SK-N-SH treated with all-trans-retinoic acid at 6 μM for 48 hours (cell line): ENCODE data around the gene MSH5.
A peak's percentile ranks its signal among the peaks of the same experiment; 100 is the strongest.
"Not testable (repeated sequence)": the region's sequence is repeated elsewhere in the genome, so short reads cannot be mapped to it uniquely, and the experiment has no call there.

ENCODE experiments used
- ATAC-seq: fragments of 200-7000 bp; cut with Tn5 transposase; 3 replicates; pipeline ENCODE4 v1.9.1; 2020; ENCODE audit warnings: mild to moderate bottlenecking, moderate library complexity
- ARNTL ChIP-seq: fragments of 450-650 bp; formaldehyde crosslinking; IDR thresholded peaks from 2 replicates; pipeline ENCODE4 v1.5.0; 2020; ENCODE audit warnings: low read depth, mild to moderate bottlenecking, moderate library complexity, borderline replicate concordance
- BACH2 ChIP-seq: fragments of 250-450 bp; sonication (Bioruptor Pico); IDR thresholded peaks from 2 replicates; pipeline ENCODE4 v1.9.0; 2021; ENCODE audit warnings: mild to moderate bottlenecking, borderline replicate concordance
- CSDC2 ChIP-seq: fragments of 250-450 bp; sonication (Bioruptor Pico); IDR thresholded peaks from 2 replicates; pipeline ENCODE4 v1.5.0; 2020; ENCODE audit warnings: mild to moderate bottlenecking, moderate library complexity
- ESRRG ChIP-seq: fragments of 250-450 bp; sonication (Bioruptor Pico); IDR thresholded peaks from 2 replicates; pipeline ENCODE4 v1.6.1; 2021; ENCODE audit warnings: mild to moderate bottlenecking
- GLIS3 ChIP-seq: fragments of 250-450 bp; sonication (Bioruptor Pico); IDR thresholded peaks from 2 replicates; pipeline ENCODE4 v1.5.0; 2020; ENCODE audit warnings: mild to moderate bottlenecking, moderate library complexity
- ISL1 ChIP-seq: fragments of 250-450 bp; sonication (Bioruptor Pico); IDR thresholded peaks from 2 replicates; pipeline ENCODE4 v2.1.2; 2022; ENCODE audit warnings: mild to moderate bottlenecking, moderate library complexity
- OSR1 ChIP-seq: fragments of 250-450 bp; sonication (Bioruptor Pico); IDR thresholded peaks from 2 replicates; pipeline ENCODE4 v1.8.0; 2022; ENCODE audit warnings: moderate library complexity, mild to moderate bottlenecking, inconsistent platforms
- RARB ChIP-seq: fragments of 250-450 bp; sonication (Bioruptor Pico); IDR thresholded peaks from 2 replicates; pipeline ENCODE4 v1.8.0; 2021; ENCODE audit warnings: mild to moderate bottlenecking, moderate library complexity
- SNAI2 ChIP-seq: fragments of 250-450 bp; sonication (Bioruptor Pico); IDR thresholded peaks from 2 replicates; pipeline ENCODE4 v1.5.0; 2020; ENCODE audit warnings: mild to moderate bottlenecking, moderate library complexity
- TCF4 ChIP-seq: fragments of 250-450 bp; sonication (Bioruptor Pico); IDR thresholded peaks from 2 replicates; pipeline ENCODE4 v1.8.0; 2021; ENCODE audit warnings: mild to moderate bottlenecking, moderate library complexity, borderline replicate concordance
- TOX ChIP-seq: fragments of 250-450 bp; sonication (Bioruptor Pico); IDR thresholded peaks from 2 replicates; pipeline ENCODE4 v1.8.0; 2021; ENCODE audit warnings: mild to moderate bottlenecking, moderate library complexity, borderline replicate concordance
- ZC3H10 ChIP-seq: fragments of 250-450 bp; sonication (Bioruptor Pico); IDR thresholded peaks from 2 replicates; pipeline ENCODE4 v1.5.1; 2021; ENCODE audit warnings: mild to moderate bottlenecking, moderate library complexity
- ZFP3 ChIP-seq: fragments of 250-450 bp; sonication (Bioruptor Pico); IDR thresholded peaks from 2 replicates; pipeline ENCODE4 v1.5.0; 2020; ENCODE audit warnings: mild to moderate bottlenecking, moderate library complexity
- ZFP30 ChIP-seq: fragments of 450-650 bp; formaldehyde crosslinking; IDR thresholded peaks from 2 replicates; pipeline ENCODE4 v1.5.0; 2022; ENCODE audit warnings: mild to moderate bottlenecking, moderate library complexity
- ZNF565 ChIP-seq: fragments of 450-650 bp; formaldehyde crosslinking; conservative IDR thresholded peaks from 2 replicates; pipeline ENCODE4 v1.5.0; 2020; ENCODE audit warnings: low read depth, mild to moderate bottlenecking, moderate library complexity
- ZNF70 ChIP-seq: fragments of 450-650 bp; formaldehyde crosslinking; IDR thresholded peaks from 2 replicates; pipeline ENCODE4 v1.5.0; 2020; ENCODE audit warnings: mild to moderate bottlenecking, moderate library complexity
- ZNF8 ChIP-seq: fragments of 450-650 bp; formaldehyde crosslinking; IDR thresholded peaks from 2 replicates; pipeline ENCODE4 v1.5.0; 2020; ENCODE audit warnings: mild to moderate bottlenecking, moderate library complexity
- TF ChIP-seq, protein P1 (sequence below): fragments of 250-450 bp; sonication (Bioruptor Pico); IDR thresholded peaks from 2 replicates; pipeline ENCODE4 v1.8.0; 2020; ENCODE audit warnings: mild to moderate bottlenecking, moderate library complexity, borderline replicate concordance
- TF ChIP-seq, protein P2 (sequence below): fragments of 250-450 bp; sonication (Bioruptor Pico); IDR thresholded peaks from 2 replicates; pipeline ENCODE4 v1.8.0; 2021; ENCODE audit warnings: low read depth, mild to moderate bottlenecking, moderate library complexity, borderline replicate concordance
- TF ChIP-seq, protein P3 (sequence below): fragments of 250-450 bp; sonication (Bioruptor Pico); IDR thresholded peaks from 2 replicates; pipeline ENCODE4 v1.5.1; 2020; ENCODE audit warnings: low read depth, mild to moderate bottlenecking, moderate library complexity
- TF ChIP-seq, protein P4 (sequence below): fragments of 250-450 bp; sonication (Bioruptor Pico); IDR thresholded peaks from 2 replicates; pipeline ENCODE4 v1.5.1; 2021; ENCODE audit warnings: mild to moderate bottlenecking, moderate library complexity

Gene MSH5

DNA sequence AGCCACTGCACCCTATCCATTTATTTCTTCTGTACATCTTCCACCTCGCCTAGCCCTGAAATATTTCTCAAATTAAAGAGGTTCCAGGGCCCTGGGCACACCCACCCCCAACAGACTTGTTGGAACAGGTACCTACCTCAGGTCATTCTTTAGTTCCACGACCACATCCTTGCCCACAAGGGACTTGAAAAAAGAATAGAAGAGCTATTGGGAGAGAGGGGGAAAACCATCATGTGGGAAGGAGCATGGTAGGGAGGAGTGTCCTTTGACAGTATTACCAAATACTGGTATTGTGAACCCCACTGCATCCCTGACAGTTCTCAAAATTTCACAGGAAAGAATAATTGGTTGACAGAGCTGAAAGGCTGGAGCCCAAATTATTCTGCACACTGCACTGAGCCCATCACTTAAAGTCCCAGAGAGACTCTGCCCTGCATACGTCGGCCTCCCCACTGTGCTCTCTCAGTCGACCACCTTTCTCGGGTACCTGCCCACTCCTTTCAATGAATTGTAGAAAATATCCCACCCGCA lies 66.2 kb downstream of the MSH5 start:
- peak; percentile 46 for ATAC-seq

DNA sequence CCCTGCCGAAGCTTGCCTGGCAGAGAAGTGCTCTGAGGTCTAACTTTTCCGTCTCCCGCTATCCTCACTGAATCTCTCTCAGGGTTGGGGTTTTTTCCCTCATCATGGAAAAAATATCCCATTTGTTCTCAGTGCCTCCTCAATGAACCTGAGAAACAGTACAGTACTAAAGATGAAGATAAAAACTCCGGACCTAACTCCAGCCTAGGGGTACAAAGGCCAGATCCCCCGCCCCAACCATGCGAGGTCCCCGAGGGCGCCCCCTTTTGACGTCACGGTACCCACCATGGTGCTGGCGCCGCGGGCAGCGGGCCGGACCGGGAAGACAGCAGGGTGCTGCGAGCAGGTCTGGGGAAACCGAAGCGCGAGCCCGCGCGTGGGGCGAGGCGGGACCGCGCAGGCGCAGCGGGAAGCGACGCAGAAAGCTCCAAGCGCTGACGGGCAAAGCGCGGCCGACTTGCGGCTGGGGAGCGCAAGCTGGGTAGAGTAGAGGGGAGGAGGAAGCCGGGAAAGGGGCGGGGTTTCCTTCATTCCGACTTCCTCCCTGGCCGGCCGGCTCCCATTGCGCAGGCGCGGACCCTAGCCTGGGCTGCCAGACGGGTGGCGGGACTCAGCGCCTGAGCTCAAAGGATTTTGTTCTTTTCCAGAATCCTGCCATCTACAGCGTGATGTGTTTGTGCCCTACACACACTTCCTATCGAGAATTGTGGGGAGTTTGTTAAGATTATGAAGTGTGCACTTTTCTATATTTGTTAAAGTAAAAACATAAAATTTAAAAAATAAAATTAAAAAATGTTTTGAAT lies 66.9 kb downstream of the MSH5 start, which contains the start of gene LSM2:
Gene LSM2 (minus strand): TSS at position 497 of the 803 bp plus-strand sequence. CDS start 209 bp downstream, at position 288.
- ATAC-seq = peak; percentile 99
- TF ChIP-seq ARNTL (CRISPR knock-in tag) (no peak), GLIS3 (no peak), TOX (no peak), RARB (CRISPR knock-in tag) (no peak), TCF4 (no peak), ZNF70 (CRISPR knock-in tag) (no peak), CSDC2 (no peak), SNAI2 (CRISPR knock-in tag) (no peak), ISL1 (CRISPR knock-in tag) (no peak), ZFP30 (CRISPR knock-in tag) (no peak), OSR1 (CRISPR knock-in tag) (no peak), ZNF565 (CRISPR knock-in tag) (no peak), ZNF8 (no peak), BACH2 (CRISPR knock-in tag) (no peak), ZC3H10 (no peak), ESRRG (CRISPR knock-in tag) (no peak)
- TF ChIP-seq, protein P1, sequence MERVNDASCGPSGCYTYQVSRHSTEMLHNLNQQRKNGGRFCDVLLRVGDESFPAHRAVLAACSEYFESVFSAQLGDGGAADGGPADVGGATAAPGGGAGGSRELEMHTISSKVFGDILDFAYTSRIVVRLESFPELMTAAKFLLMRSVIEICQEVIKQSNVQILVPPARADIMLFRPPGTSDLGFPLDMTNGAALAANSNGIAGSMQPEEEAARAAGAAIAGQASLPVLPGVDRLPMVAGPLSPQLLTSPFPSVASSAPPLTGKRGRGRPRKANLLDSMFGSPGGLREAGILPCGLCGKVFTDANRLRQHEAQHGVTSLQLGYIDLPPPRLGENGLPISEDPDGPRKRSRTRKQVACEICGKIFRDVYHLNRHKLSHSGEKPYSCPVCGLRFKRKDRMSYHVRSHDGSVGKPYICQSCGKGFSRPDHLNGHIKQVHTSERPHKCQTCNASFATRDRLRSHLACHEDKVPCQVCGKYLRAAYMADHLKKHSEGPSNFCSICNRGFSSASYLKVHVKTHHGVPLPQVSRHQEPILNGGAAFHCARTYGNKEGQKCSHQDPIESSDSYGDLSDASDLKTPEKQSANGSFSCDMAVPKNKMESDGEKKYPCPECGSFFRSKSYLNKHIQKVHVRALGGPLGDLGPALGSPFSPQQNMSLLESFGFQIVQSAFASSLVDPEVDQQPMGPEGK (CRISPR knock-in tag) = no peak
- TF ChIP-seq, protein P2, sequence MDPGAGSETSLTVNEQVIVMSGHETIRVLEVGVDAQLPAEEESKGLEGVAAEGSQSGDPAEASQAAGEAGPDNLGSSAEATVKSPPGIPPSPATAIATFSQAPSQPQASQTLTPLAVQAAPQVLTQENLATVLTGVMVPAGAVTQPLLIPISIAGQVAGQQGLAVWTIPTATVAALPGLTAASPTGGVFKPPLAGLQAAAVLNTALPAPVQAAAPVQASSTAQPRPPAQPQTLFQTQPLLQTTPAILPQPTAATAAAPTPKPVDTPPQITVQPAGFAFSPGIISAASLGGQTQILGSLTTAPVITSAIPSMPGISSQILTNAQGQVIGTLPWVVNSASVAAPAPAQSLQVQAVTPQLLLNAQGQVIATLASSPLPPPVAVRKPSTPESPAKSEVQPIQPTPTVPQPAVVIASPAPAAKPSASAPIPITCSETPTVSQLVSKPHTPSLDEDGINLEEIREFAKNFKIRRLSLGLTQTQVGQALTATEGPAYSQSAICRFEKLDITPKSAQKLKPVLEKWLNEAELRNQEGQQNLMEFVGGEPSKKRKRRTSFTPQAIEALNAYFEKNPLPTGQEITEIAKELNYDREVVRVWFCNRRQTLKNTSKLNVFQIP (CRISPR knock-in tag) = no peak
- TF ChIP-seq, protein P3, sequence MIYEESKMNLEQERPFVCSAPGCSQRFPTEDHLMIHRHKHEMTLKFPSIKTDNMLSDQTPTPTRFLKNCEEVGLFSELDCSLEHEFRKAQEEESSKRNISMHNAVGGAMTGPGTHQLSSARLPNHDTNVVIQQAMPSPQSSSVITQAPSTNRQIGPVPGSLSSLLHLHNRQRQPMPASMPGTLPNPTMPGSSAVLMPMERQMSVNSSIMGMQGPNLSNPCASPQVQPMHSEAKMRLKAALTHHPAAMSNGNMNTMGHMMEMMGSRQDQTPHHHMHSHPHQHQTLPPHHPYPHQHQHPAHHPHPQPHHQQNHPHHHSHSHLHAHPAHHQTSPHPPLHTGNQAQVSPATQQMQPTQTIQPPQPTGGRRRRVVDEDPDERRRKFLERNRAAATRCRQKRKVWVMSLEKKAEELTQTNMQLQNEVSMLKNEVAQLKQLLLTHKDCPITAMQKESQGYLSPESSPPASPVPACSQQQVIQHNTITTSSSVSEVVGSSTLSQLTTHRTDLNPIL (CRISPR knock-in tag) = no peak

More for the DNA sequence above, 66.2 kb downstream of the MSH5 start:
- TF ChIP-seq CSDC2 (no peak), ZFP3 (CRISPR knock-in tag) (no peak), ZNF70 (CRISPR knock-in tag) (no peak), ZNF565 (CRISPR knock-in tag) (no peak), ZFP30 (CRISPR knock-in tag) (no peak)
- TF ChIP-seq, protein P4, sequence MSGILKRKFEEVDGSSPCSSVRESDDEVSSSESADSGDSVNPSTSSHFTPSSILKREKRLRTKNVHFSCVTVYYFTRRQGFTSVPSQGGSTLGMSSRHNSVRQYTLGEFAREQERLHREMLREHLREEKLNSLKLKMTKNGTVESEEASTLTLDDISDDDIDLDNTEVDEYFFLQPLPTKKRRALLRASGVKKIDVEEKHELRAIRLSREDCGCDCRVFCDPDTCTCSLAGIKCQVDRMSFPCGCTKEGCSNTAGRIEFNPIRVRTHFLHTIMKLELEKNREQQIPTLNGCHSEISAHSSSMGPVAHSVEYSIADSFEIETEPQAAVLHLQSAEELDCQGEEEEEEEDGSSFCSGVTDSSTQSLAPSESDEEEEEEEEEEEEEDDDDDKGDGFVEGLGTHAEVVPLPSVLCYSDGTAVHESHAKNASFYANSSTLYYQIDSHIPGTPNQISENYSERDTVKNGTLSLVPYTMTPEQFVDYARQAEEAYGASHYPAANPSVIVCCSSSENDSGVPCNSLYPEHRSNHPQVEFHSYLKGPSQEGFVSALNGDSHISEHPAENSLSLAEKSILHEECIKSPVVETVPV = no peak

DNA sequence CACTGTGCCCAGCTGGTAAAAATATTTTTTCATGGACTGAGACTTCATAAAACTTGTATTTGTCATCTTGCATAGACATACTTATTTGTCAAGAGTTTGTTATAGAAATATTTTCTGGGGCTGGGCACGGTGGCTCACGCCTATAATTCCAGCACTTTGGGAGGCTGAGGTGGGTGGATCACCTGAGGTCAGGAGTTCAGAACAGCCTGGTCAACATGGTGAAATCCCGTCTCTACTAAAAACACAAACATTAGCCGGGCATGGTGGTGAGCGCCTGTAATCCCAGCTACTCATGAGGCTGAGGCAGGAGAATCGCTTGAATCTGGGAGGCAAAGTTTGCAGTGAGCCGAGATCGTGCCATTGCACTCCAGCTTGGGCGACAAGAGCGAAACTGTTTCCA lies 68.8 kb downstream of the MSH5 start:
- ATAC-seq = not testable (repeated sequence)

DNA sequence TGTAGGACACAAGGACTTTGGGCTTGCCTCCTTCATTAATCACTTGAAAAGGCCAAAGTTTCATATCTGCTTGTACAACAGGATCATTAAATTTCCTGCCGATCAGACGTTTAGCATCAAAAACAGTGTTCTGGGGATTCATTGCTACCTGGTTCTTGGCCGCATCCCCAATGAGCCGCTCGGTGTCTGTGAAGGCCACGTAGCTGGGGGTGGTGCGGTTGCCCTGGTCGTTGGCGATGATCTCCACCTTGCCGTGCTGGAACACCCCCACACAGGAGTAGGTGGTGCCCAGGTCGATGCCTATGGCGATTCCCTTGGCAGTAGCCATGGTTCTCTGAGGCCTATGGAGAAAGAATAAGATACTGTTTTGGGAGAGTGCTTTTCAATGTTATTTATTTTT lies 71.8 kb downstream of the MSH5 start:
- no peak for ATAC-seq
- TF ChIP-seq ZNF70 (CRISPR knock-in tag) (no peak), GLIS3 (no peak), ARNTL (CRISPR knock-in tag) (no peak), BACH2 (CRISPR knock-in tag) (no peak), CSDC2 (no peak), ZFP30 (CRISPR knock-in tag) (no peak), ISL1 (CRISPR knock-in tag) (no peak), TOX (no peak), ZC3H10 (no peak), TCF4 (no peak), ZNF8 (no peak), RARB (CRISPR knock-in tag) (no peak), OSR1 (CRISPR knock-in tag) (no peak)
- TF ChIP-seq, protein P4 = no peak
- TF ChIP-seq, protein P1 (CRISPR knock-in tag) = no peak
